RWPE2 (cell line): Measurements from ENCODE around the gene FAM199X.

ENCODE experiments used
- ATAC-seq: fragments of 200-7000 bp; cut with Tn5 transposase; 3 replicates; pipeline ENCODE4 v1.9.1; 2021; ENCODE audit warnings: low read depth
- DNase-seq: peaks from one replicate; pipeline ENCODE4 v3.0.0-alpha.2; 2020; ENCODE audit warnings: low spot score
- H3K27ac ChIP-seq: fragments of 450-650 bp; 2 replicates; pipeline ENCODE4 v1.5.1; 2017; ENCODE audit warnings: mild to moderate bottlenecking; ENCODE audit not compliant: poor library complexity, severe bottlenecking
- H3K27me3 ChIP-seq: fragments of 250-450 bp; sonication (Bioruptor Pico); 2 replicates; pipeline ENCODE4 v1.5.1; 2021; ENCODE audit warnings: mild to moderate bottlenecking, moderate library complexity; ENCODE audit not compliant: insufficient read depth, poor library complexity, severe bottlenecking
- H3K36me3 ChIP-seq: fragments of 250-450 bp; sonication (Bioruptor Pico); 2 replicates; pipeline ENCODE4 v1.5.1; 2020; ENCODE audit warnings: low read depth, mild to moderate bottlenecking, moderate library complexity
- H3K4me1 ChIP-seq: fragments of 250-450 bp; sonication (Bioruptor Pico); 2 replicates; pipeline ENCODE4 v1.5.1; 2021; ENCODE audit warnings: mild to moderate bottlenecking, moderate library complexity; ENCODE audit not compliant: insufficient read depth, poor library complexity, severe bottlenecking
- H3K4me3 ChIP-seq: fragments of 250-450 bp; sonication (Bioruptor Pico); 2 replicates; pipeline ENCODE4 v1.5.1; 2021; ENCODE audit warnings: mild to moderate bottlenecking, moderate library complexity; ENCODE audit not compliant: severe bottlenecking
- H3K9me3 ChIP-seq: fragments of 250-450 bp; sonication (Bioruptor Pico); 2 replicates; pipeline ENCODE4 v1.5.1; 2021; ENCODE audit warnings: mild to moderate bottlenecking, moderate library complexity; ENCODE audit not compliant: severe bottlenecking
- TF ChIP-seq, protein P1 (sequence below): fragments of 450-650 bp; IDR thresholded peaks from one replicate; pipeline ENCODE4 v1.5.1; 2017; ENCODE audit warnings: mild to moderate bottlenecking, moderate library complexity; ENCODE audit not compliant: poor library complexity, severe bottlenecking

Gene FAM199X

DNA sequence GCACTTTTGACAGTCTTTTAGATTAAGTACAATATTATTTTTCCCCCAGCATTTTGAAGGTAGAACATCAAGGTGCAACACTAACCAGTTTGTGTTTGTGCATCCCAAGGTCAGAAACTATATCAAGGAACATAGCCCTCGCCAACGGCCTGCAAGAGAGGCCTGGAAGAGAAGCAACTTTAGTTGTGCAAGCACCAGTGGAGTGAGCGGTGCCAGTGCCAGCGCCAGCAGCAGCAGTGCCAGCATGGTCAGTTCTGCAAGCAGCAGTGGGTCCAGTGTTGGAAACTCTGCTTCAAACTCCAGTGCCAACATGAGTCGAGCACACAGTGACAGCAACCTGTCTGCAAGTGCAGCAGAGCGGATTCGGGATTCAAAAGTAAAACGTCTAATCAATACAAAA, 21.7 kb downstream of the FAM199X start:
- H3K9me3 ChIP-seq, result no peaks in the 10 kb centered on the region
- H3K27ac ChIP-seq, result no peak overlapping the region
- H3K4me1 ChIP-seq, result peaks cover under 1% of the 10 kb centered on the region
- TF ChIP-seq, protein P1, sequence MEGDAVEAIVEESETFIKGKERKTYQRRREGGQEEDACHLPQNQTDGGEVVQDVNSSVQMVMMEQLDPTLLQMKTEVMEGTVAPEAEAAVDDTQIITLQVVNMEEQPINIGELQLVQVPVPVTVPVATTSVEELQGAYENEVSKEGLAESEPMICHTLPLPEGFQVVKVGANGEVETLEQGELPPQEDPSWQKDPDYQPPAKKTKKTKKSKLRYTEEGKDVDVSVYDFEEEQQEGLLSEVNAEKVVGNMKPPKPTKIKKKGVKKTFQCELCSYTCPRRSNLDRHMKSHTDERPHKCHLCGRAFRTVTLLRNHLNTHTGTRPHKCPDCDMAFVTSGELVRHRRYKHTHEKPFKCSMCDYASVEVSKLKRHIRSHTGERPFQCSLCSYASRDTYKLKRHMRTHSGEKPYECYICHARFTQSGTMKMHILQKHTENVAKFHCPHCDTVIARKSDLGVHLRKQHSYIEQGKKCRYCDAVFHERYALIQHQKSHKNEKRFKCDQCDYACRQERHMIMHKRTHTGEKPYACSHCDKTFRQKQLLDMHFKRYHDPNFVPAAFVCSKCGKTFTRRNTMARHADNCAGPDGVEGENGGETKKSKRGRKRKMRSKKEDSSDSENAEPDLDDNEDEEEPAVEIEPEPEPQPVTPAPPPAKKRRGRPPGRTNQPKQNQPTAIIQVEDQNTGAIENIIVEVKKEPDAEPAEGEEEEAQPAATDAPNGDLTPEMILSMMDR, result no peak
- H3K27me3 ChIP-seq, result no peaks in the 10 kb centered on the region
- peaks cover 26% of the 10 kb centered on the region for H3K36me3 ChIP-seq
- ATAC-seq (no peak), DNase-seq (no peak)
- H3K4me3 ChIP-seq, result no peak overlapping the region

DNA sequence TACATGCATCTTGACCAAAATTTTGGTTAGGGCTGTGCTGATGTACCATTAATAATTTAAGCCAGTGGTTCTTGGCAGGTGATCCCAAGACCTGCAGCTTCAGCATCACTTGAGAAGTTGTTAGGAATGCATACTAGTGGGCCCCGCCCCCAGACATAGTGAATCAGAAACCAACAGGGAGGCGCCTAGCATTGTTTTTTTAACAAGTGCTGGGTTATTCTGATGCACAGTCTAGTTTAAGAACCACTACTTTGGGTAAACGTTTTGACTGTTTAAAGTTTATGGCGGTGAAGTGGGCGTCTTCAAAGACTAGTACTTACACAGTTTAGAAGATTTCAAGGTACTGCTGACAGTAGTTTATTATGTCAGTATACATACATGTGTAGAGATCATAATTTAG, 23.6 kb downstream of the FAM199X start:
- ATAC-seq (no peak), DNase-seq (no peak)
- Histone ChIP-seq H3K36me3 (peaks cover 22% of the 10 kb centered on the region), H3K27ac (no peak overlapping the region), H3K27me3 (no peaks in the 10 kb centered on the region), H3K4me1 (peaks cover 9% of the 10 kb centered on the region), H3K4me3 (no peak overlapping the region), H3K9me3 (no peaks in the 10 kb centered on the region)
- TF ChIP-seq, protein P1, result no peak

DNA sequence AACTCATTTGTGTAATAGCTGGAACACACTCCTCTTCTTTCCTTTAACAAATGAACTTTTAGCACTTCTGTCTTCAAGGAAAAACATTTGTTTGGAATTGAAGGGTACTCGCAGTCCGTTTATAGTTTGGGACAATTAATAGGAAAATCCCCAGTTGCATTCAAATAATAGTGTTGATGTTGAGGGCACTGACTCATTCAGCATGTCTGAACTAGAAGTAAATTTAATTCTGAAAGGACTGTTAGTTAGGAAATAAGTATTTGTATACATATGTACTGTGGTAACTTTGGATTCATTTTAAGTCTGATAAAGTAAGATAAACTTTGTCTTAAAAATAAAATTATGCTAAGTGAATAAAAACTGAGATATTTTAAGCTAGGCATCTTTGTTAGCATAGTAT, 27.2 kb downstream of the FAM199X start:
- peaks cover 9% of the 10 kb centered on the region for H3K4me1 ChIP-seq
- no peaks in the 10 kb centered on the region for H3K27me3 ChIP-seq
- H3K4me3 ChIP-seq, result no peak overlapping the region
- TF ChIP-seq, protein P1, result no peak
- H3K9me3 ChIP-seq, result no peaks in the 10 kb centered on the region
- H3K27ac ChIP-seq, result no peak overlapping the region
- peaks cover 12% of the 10 kb centered on the region for H3K36me3 ChIP-seq
- DNase-seq (no peak), ATAC-seq (peak; percentile 51; the same call in 2 of the 3 replicates)

DNA sequence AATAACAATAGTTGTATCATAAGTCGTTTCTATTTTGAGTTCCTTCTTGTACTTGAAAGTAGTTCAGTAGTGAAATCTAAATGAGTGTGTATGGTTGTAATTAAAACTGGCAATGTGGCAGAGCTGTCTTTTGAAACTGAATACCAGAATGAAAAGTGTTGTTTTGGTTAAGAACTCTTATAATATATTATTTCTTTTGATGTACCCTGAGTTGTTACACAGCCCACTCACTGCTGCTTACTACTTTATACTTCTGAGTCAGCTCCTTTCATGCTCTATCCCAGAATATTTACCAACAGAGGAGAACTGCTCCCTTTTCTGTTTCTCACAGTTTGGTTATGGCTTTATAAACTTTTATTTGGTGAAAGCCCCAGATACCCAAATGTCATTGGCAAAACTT, 28.8 kb downstream of the FAM199X start:
- no peak for DNase-seq
- Histone ChIP-seq H3K27me3 (no peaks in the 10 kb centered on the region), H3K9me3 (no peaks in the 10 kb centered on the region), H3K27ac (no peak overlapping the region), H3K4me1 (peaks cover 9% of the 10 kb centered on the region), H3K4me3 (no peak overlapping the region), H3K36me3 (peaks cover 7% of the 10 kb centered on the region)
- ATAC-seq, result no peak
- TF ChIP-seq, protein P1, result no peak

DNA sequence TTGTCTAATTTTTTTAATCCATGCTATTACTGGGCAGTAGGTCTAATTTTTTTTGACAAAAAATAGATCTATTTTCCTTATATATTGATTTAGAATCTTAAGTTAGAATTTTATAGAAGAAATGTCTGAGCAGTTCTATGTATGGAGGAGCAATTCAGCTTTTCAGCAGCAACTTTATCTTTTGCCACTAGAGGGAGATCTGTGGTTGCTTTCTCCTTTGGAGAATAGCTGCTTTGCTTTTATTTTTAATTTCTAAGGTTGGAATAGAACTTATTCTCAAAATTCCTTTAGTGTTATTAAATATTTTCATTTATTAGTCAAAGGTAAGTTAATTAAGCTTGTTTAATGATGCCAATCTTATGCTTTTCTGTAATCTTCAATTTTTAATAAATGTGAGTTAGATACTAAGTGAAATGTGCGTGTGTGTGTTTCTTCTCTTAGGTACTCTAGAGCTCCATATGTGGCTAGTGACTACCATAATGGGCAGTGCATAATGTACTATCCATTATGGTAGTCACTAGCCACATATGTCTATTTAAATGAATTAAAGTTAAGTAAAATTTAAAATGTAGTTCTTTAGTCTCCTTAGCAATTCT, 29.3 kb downstream of the FAM199X start:
- TF ChIP-seq, protein P1, result peak; percentile 75
- no peak for ATAC-seq
- no peak for DNase-seq

More for the DNA sequence above, 29.3 kb downstream of the FAM199X start:
- peaks cover 9% of the 10 kb centered on the region for H3K4me1 ChIP-seq
- no peaks in the 10 kb centered on the region for H3K9me3 ChIP-seq
- H3K27ac ChIP-seq, result no peak overlapping the region
- no peak overlapping the region for H3K4me3 ChIP-seq
- peaks cover 7% of the 10 kb centered on the region for H3K36me3 ChIP-seq
- H3K27me3 ChIP-seq, result no peaks in the 10 kb centered on the region
